Naive thymus-derived CD8-positive, alpha-beta T cell (primary cell): ENCODE data around the gene ERGIC2. TPM values are rescaled to one million over a fixed set of nuclear protein-coding genes. Genes with fewer than 3 reads are reported as not detected.
"Not testable (repeated sequence)": the region's sequence is repeated elsewhere in the genome, so short reads cannot be mapped to it uniquely, and the experiment has no call there.

Source experiments
- ATAC-seq, 2 donors: fragments of 150-1000 bp; cut with Tn5 transposase in 1 of 2; sonication (Bioruptor Pico), chemical (Tn5 transposase) in 1 of 2; 1 replicate in 1 of 2; 2 replicates in 1 of 2; pipeline ENCODE4 v1.10.0; 2021; ENCODE audit warnings: mild to moderate bottlenecking in 2 of 2, moderate library complexity in 2 of 2
- POLR2A ChIA-PET: fragments of 350-600 bp; sonication (Branson Sonifier 250); formaldehyde crosslinking; loops from one replicate; lab custom pipeline; 2021; ENCODE audit warnings: antibody characterized with exemption; lab: Charles Lee
- DNase-seq, 10 donors: peaks; one replicate each; pipeline versions ENCODE4 v3.0.0 to v3.0.0-alpha.2; 2020 to 2022
- H3K27ac Mint-ChIP-seq, 10 donors: one replicate each; pipeline ENCODE4 v1.8.0; 2020 to 2022; ENCODE audit warnings: mild to moderate bottlenecking in 10 of 10, mixed read lengths in 10 of 10, moderate library complexity in 4 of 10, inconsistent platforms in 1 of 10
- H3K27me3 Mint-ChIP-seq, 5 donors: one replicate each; pipeline ENCODE4 v1.8.0; 2021 to 2022; ENCODE audit warnings: mixed read lengths in 5 of 5
- H3K36me3 Mint-ChIP-seq, 3 donors: one replicate each; pipeline ENCODE4 v1.8.0; 2020 to 2022; ENCODE audit warnings: mixed read lengths in 3 of 3, mild to moderate bottlenecking in 2 of 3, inconsistent platforms in 1 of 3
- H3K4me1 Mint-ChIP-seq, 4 donors: one replicate each; pipeline ENCODE4 v1.8.0; 2021 to 2022; ENCODE audit warnings: mixed read lengths in 4 of 4
- H3K4me3 Mint-ChIP-seq, 10 donors: one replicate each; pipeline ENCODE4 v1.8.0; 2020 to 2022; ENCODE audit warnings: mild to moderate bottlenecking in 10 of 10, mixed read lengths in 10 of 10, moderate library complexity in 6 of 10, inconsistent platforms in 1 of 10
- H3K9me3 Mint-ChIP-seq, 9 donors: one replicate each; pipeline ENCODE4 v1.8.0; 2020 to 2022; ENCODE audit warnings: mixed read lengths in 9 of 9, mild to moderate bottlenecking in 3 of 9, inconsistent platforms in 1 of 9, moderate library complexity in 1 of 9
- polyA plus RNA-seq, 3 donors: library from polyadenylated mRNA; unstranded; fragments of 300-500 nt; fragmentation: Illumina TruSeq; gene quantifications; one replicate each; pipeline ENCODE4 v1.2.3, GENCODE V29; 2021
- total RNA-seq, 8 experiments: library from RNA in 2 of 8; stranded (reverse) in 2 of 8; gene quantifications; one replicate each; pipeline ENCODE4 v1.2.3 and lab custom pipeline; 2021 to 2026

The ERGIC2 gene
- total and polyA plus RNA-seq, 5 experiments from 2014 or later: 51.3 to 76.9 (median 62.9) TPM

- ATAC-seq: no peak
- Mint-ChIP-seq H3K4me1 (peaks cover 0 to 9% (median 6%) of the 10 kb centered on the region in 4 donors), H3K9me3 (no peaks in the 10 kb centered on the region), H3K27me3 (no peaks in the 10 kb centered on the region), H3K36me3 (peaks cover 0 to 8% (median 0%) of the 10 kb centered on the region in 3 donors), H3K4me3 (no peak overlapping the region), H3K27ac (no peak overlapping the region)
- DNase-seq: no peak
- POLR2A ChIA-PET: interaction anchor here (0.7 kb wide), 1 partner anchor 1113 kb away, joined by 4 read pairs; no protein-coding TSS in a partner anchor
Measured at GRCh38 chr12:29314416-29314815, 66.6 kb downstream of the ERGIC2 start.

DNA sequence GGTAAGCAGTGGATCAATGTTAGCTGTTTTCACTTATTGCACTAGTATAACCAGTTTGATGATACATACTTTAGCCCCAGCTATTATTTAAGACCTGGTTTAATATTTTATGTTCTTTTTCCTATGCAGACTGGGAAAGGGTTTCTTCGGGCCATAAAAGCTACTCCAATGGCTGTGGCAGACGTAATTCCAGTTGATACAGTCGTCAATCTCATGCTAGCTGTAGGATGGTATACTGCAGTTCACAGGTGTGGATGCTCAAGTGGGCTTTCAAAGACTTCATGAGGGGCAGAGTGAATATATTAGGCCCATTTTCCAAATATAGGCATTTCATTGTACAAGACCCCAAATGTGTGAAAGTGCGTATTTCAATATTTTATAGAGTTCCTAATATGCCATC lies 70.1 kb downstream of the ERGIC2 start:
- H3K27ac Mint-ChIP-seq: no peak overlapping the region
- no peaks in the 10 kb centered on the region for H3K4me1 Mint-ChIP-seq
- ATAC-seq (no peak), DNase-seq (no peak)
- no peak overlapping the region for H3K4me3 Mint-ChIP-seq
- POLR2A ChIA-PET: no interaction called here
- H3K27me3 Mint-ChIP-seq: no peaks in the 10 kb centered on the region
- no peaks in the 10 kb centered on the region for H3K9me3 Mint-ChIP-seq
- H3K36me3 Mint-ChIP-seq: peaks cover 0 to 13% (median 0%) of the 10 kb centered on the region in 3 donors

- peak in 2 of 10 donors; percentile 3 to 4 for DNase-seq
- Mint-ChIP-seq H3K27me3 (no peaks in the 10 kb centered on the region), H3K9me3 (no peaks in the 10 kb centered on the region), H3K36me3 (peaks cover 0 to 5% (median 0%) of the 10 kb centered on the region in 3 donors), H3K27ac (no peak overlapping the region), H3K4me1 (no peaks in the 10 kb centered on the region), H3K4me3 (no peak overlapping the region)
- POLR2A ChIA-PET: no interaction called here
- ATAC-seq: no peak
Measured at GRCh38 chr12:29309320-29309902, 71.6 kb downstream of the ERGIC2 start.

DNA sequence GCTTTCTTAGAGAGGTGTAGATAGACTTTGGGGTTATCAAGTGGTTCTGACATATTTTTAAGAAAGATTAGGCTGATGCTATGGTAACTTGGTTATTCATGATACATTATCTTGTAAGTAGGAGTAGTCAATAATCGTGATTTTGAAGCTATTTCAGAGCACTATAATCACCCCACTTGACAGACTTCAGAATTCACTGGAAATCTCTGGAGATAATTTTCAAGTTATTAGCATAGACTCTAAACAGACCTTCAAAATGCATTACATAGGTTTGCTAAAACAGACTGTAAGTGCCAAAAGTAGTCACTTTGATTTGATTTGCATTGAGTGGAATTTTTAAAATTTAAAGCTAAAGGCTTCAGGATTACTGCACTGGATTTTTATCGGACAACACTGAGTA lies 74.3 kb downstream of the ERGIC2 start:
- Mint-ChIP-seq H3K9me3 (no peaks in the 10 kb centered on the region), H3K4me1 (no peaks in the 10 kb centered on the region), H3K27me3 (no peaks in the 10 kb centered on the region), H3K36me3 (peaks cover 0 to 5% (median 0%) of the 10 kb centered on the region in 3 donors), H3K27ac (no peak overlapping the region), H3K4me3 (no peak overlapping the region)
- DNase-seq (no peak), ATAC-seq (no peak)
- POLR2A ChIA-PET: no interaction called here

DNA sequence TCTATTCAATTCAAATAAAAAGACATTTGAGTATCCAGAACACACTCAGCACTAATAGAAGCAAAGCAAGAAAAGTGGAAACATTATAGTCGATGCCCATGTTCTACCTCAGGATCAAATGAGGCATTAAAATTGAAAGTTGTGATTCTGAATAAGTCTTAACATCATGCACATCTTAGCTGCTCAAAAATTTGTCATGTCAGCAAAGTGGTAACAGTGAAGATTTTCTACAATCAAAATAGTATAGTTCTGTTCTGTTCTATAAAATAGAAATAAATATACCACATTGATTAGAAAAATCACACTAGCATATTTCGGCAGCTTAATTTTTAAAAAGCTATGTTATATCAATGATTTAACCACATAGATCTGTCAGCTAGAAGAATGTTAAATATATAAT lies 74.7 kb downstream of the ERGIC2 start:
- POLR2A ChIA-PET: no interaction called here
- no peak overlapping the region for H3K4me3 Mint-ChIP-seq
- no peak overlapping the region for H3K27ac Mint-ChIP-seq
- H3K27me3 Mint-ChIP-seq: no peaks in the 10 kb centered on the region
- H3K4me1 Mint-ChIP-seq: no peaks in the 10 kb centered on the region
- H3K9me3 Mint-ChIP-seq: no peaks in the 10 kb centered on the region
- DNase-seq (no peak), ATAC-seq (no peak)
- H3K36me3 Mint-ChIP-seq: peaks cover 0 to 5% (median 0%) of the 10 kb centered on the region in 3 donors

DNA sequence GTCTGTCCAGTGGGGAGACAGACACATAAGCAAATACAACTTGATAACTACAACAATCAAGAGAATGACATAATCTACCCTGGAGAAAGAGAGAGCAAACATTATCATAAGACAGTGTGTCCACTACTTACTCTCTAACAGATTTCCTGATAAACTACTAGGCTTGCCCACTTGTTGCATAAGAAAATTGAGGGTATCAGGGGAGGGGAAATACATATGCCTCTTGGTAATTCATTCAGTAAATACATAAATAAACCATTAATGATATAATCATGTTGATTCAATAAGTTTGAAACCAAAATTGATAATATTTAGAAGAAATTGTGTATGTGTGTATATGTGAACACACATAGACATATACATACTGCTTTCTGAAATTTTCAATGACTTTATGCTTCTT lies 76.6 kb downstream of the ERGIC2 start:
- POLR2A ChIA-PET: no interaction called here
- H3K27me3 Mint-ChIP-seq: no peaks in the 10 kb centered on the region
- DNase-seq: no peak
- peaks cover 0 to 5% (median 0%) of the 10 kb centered on the region in 3 donors for H3K36me3 Mint-ChIP-seq
- H3K4me3 Mint-ChIP-seq: no peak overlapping the region
- ATAC-seq: no peak
- H3K27ac Mint-ChIP-seq: no peak overlapping the region
- H3K4me1 Mint-ChIP-seq: no peaks in the 10 kb centered on the region
- H3K9me3 Mint-ChIP-seq: no peaks in the 10 kb centered on the region

- no peaks in the 10 kb centered on the region for H3K36me3 Mint-ChIP-seq
- H3K4me3 Mint-ChIP-seq: no peak overlapping the region
- POLR2A ChIA-PET: no interaction called here
- no peak for ATAC-seq
- no peak for DNase-seq
- H3K27ac Mint-ChIP-seq: no peak overlapping the region
- H3K4me1 Mint-ChIP-seq: no peaks in the 10 kb centered on the region
- no peaks in the 10 kb centered on the region for H3K9me3 Mint-ChIP-seq
- H3K27me3 Mint-ChIP-seq: no peaks in the 10 kb centered on the region
Measured at GRCh38 chr12:29301114-29301513, 79.9 kb downstream of the ERGIC2 start.

- no peaks in the 10 kb centered on the region for H3K27me3 Mint-ChIP-seq
- POLR2A ChIA-PET: no interaction called here
- H3K9me3 Mint-ChIP-seq: no peaks in the 10 kb centered on the region
- no peak overlapping the region for H3K27ac Mint-ChIP-seq
- H3K4me1 Mint-ChIP-seq: no peaks in the 10 kb centered on the region
- DNase-seq (no peak), ATAC-seq (no peak)
- H3K4me3 Mint-ChIP-seq: no peak overlapping the region
- no peaks in the 10 kb centered on the region for H3K36me3 Mint-ChIP-seq
Measured at GRCh38 chr12:29299633-29300032, 81.3 kb downstream of the ERGIC2 start.

DNA sequence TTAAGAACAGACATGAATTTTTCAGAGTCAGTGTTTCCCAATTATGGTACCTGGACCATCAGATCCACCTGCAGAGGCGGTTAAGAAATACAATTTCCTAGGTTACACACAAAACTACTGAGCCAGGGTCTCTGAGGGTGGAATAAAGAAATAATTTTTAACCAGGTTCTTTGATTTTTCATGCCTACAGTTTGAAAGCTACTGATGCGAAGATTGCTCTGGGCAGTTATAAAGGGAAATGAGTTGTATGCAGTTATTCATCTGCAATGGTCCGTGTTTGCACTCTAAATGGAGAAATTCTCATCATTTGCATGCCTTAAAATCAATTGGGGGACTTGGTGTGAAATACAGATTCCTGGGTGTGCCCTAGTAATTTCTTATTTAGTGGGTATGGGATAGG lies 89.7 kb downstream of the ERGIC2 start:
- H3K27ac Mint-ChIP-seq: no peak overlapping the region
- H3K27me3 Mint-ChIP-seq: no peaks in the 10 kb centered on the region
- ATAC-seq: no peak
- no peaks in the 10 kb centered on the region for H3K4me1 Mint-ChIP-seq
- H3K36me3 Mint-ChIP-seq: peaks cover 5 to 12% (median 6%) of the 10 kb centered on the region in 3 donors
- no peak overlapping the region for H3K4me3 Mint-ChIP-seq
- peaks cover 0 to 10% (median 5%) of the 10 kb centered on the region in 9 donors for H3K9me3 Mint-ChIP-seq
- no peak for DNase-seq
- POLR2A ChIA-PET: interaction anchor here (0.6 kb wide), 1 partner anchor 117 kb away, joined by 7 read pairs; no protein-coding TSS in a partner anchor

- not testable (repeated sequence) for H3K4me3 Mint-ChIP-seq, ATAC-seq, DNase-seq
Measured at GRCh38 chr12:29290475-29290874, 90.5 kb downstream of the ERGIC2 start.

DNA sequence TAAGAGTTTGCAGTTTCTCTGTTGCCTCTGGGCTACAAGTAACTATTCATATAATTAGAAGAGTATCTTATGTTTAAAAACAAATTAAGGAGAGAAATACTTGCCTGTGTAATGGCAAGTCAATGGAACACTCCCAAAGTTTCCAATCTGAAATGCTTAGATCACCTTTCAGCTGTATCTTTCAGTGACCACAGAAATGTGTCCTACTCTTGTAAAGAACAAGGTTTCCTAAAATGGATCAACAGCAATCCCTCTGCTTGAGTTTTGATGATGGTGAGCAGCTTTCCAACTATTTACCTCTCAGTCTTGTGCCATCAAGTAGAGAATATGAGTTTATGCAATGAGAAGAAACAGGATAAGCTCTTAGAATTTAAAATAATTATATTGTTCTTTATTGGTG lies 92.9 kb downstream of the ERGIC2 start:
- POLR2A ChIA-PET: no interaction called here
- no peak for DNase-seq
- no peak for ATAC-seq
- Mint-ChIP-seq H3K9me3 (peaks cover 0 to 10% (median 5%) of the 10 kb centered on the region in 9 donors), H3K4me1 (no peaks in the 10 kb centered on the region), H3K27me3 (no peaks in the 10 kb centered on the region), H3K27ac (no peak overlapping the region), H3K4me3 (no peak overlapping the region), H3K36me3 (peaks cover 5 to 17% (median 11%) of the 10 kb centered on the region in 3 donors)

More at GRCh38 chr12:29290475-29290874, 90.5 kb downstream of the ERGIC2 start:
- H3K27ac Mint-ChIP-seq, H3K9me3 Mint-ChIP-seq, POLR2A ChIA-PET, H3K4me1 Mint-ChIP-seq, H3K27me3 Mint-ChIP-seq: not testable (repeated sequence)
- peaks cover 5 to 12% (median 6%) of the 10 kb centered on the region in 3 donors for H3K36me3 Mint-ChIP-seq

DNA sequence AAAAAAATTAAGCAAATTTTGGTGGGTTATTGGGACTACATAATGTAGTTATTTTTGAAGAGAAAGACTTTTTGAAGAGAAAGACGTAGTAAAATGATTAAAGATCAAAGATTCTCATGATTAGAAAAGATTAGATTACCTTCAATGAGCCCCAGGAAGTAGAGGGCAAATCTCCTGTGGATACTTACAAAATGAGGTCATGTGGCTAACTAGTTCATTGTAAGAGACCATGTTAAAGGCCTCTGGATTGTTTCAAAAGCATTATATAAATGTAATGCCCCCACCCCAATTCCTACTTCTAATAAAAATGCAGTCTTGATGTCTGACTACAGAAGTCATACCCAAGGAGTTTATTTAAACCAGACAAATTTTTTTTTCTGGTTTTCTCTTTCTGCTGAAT lies 93.3 kb downstream of the ERGIC2 start:
- ATAC-seq (no peak), DNase-seq (no peak)
- peaks cover 5 to 17% (median 11%) of the 10 kb centered on the region in 3 donors for H3K36me3 Mint-ChIP-seq
- no peaks in the 10 kb centered on the region for H3K27me3 Mint-ChIP-seq
- H3K27ac Mint-ChIP-seq: no peak overlapping the region
- H3K4me3 Mint-ChIP-seq: no peak overlapping the region
- H3K9me3 Mint-ChIP-seq: peaks cover 0 to 10% (median 5%) of the 10 kb centered on the region in 9 donors
- H3K4me1 Mint-ChIP-seq: peaks cover 0 to under 1% (median under 1%) of the 10 kb centered on the region in 4 donors
- POLR2A ChIA-PET: no interaction called here
